ENCODE results near the gene PCIF1.
"Not testable (repeated sequence)": the region's sequence is repeated elsewhere in the genome, so short reads cannot be mapped to it uniquely, and the experiment has no call there.

The PCIF1 gene

DNA sequence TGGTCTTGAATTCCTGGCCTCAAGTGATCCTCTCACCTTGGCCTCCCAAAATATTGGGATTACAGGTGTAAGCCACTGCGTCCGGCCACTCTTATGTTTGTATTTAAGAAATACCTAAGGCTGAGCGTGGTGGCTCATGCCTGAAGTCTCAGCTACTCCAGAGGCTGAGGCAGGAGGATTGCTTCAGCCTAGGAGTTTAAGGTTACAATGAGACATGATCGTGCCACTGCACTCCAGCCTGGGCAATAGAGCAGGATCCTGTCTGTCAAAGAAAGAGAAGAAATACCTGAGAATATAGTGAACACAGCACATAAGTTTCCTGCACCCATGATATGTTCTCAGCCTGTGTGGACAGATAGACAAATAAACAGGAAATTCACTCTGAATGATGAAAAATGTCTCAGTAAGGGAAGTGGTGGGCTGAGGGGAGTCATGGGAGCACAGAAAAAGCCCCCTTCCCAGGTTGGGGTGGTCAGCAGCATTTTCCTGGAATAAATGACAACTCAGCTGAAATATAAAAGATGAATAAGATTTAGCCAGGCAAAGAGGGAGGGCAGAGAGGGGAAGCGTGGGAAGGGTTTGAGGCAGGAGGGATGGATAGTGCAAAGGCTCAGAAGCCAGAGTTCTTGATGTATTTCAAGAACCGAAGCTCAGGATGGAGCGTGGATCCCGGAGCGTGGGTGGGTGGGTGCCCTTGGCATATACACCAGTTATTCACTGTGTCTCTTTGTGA is 60.4 kb downstream of the PCIF1 start:
- DNase-seq (ENCODE audit: low spot score): no peak

DNA sequence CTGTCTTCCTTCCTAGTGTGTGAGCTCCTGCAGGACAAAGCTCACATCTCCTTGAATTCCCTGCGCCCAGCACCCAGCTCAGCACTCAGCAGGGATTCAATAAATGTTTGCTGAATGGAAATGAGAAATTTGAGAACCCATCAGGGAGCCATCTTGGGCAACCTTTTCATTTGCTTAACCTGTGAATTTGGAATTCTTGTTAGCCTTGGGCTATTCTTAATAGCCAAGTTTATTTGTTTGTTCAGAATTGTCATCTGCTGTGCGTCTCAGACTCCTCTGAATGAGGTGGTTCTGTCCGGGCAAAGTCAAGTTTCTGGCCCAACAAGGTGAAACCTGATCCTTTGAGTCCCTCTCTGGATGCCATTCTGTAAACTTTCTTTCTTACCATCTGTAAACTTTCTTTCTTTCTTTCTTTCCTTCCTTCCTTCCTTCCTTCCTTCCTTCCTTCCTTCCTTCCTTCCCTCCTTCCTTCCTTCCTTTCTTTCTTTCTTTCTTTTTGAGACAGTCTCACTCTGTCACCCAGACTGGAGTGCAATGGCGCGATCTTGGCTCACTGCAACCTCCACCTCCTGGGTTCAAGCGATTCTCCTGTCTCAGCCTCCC is 61.1 kb downstream of the PCIF1 start:
- not testable (repeated sequence) for DNase-seq (ENCODE audit: low spot score)

DNA sequence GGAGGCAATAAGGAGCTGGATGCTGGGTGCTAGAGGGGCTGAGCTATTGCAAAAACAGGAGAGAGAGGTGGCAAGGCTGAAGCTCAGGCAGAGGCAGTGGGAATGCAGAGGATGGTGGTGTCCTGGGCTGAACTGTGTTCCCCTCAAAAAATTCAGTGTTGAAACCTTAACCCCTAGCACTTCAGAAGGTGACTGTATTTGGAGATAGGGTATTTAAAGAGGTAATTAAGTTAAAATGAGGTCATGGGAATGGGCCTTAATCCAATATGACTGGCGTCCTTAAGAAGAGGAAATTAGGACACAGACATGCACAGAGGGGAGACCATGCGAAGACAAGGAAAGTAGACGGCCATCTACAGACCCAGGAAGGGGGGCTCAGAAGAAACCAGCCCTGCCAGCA is 62.7 kb downstream of the PCIF1 start:
- no peak for DNase-seq (ENCODE audit: low spot score)
